Neuronal stem cell (in vitro differentiated cells): ENCODE measurements around the gene PDE8A.
"Not testable (repeated sequence)": the region's sequence is repeated elsewhere in the genome, so short reads cannot be mapped to it uniquely, and the experiment has no call there.

ENCODE experiments used
- DNase-seq: peaks from one replicate; pipeline ENCODE4 v3.0.0-alpha.2; 2013; ENCODE audit warnings: low spot score
- H2AFZ ChIP-seq: one replicate; pipeline ENCODE4 v1.6.1; 2013; ENCODE audit warnings: mild to moderate bottlenecking, low read length, inconsistent platforms
- H2AK5ac ChIP-seq: 2 replicates; pipeline ENCODE4 v1.6.1; 2013; ENCODE audit warnings: low read depth, mild to moderate bottlenecking, inconsistent platforms, low read length, moderate library complexity, mixed read lengths
- H2BK120ac ChIP-seq: 2 replicates; pipeline ENCODE4 v1.6.1; 2013; ENCODE audit warnings: low read depth, mild to moderate bottlenecking, inconsistent platforms, low read length, moderate library complexity, mixed read lengths
- H2BK12ac ChIP-seq: one replicate; pipeline ENCODE4 v1.6.1; 2013; ENCODE audit warnings: low read length, inconsistent platforms
- H2BK15ac ChIP-seq: 2 replicates; pipeline ENCODE4 v1.6.1; 2013; ENCODE audit warnings: mild to moderate bottlenecking, low read length, inconsistent platforms, mixed read lengths
- H2BK5ac ChIP-seq: one replicate; pipeline ENCODE4 v1.6.1; 2013; ENCODE audit warnings: inconsistent platforms, mild to moderate bottlenecking, low read length, moderate library complexity
- H3K14ac ChIP-seq: one replicate; pipeline ENCODE4 v1.6.1; 2013; ENCODE audit warnings: low read length, inconsistent platforms
- H3K18ac ChIP-seq: 2 replicates; pipeline ENCODE4 v1.6.1; 2013; ENCODE audit warnings: low read length, inconsistent platforms
- H3K23ac ChIP-seq: 2 replicates; pipeline ENCODE4 v1.6.1; 2013; ENCODE audit warnings: low read depth, mild to moderate bottlenecking, mixed read lengths, low read length, inconsistent platforms; ENCODE audit not compliant: poor library complexity
- H3K27ac ChIP-seq: replicated peaks from 3 replicates; pipeline ENCODE4 v1.5.1; 2013; ENCODE audit warnings: low read length, inconsistent platforms
- H3K27me3 ChIP-seq, 3 experiments: 2 replicates each; pipeline ENCODE4 v1.6.1; 2013; ENCODE audit warnings: low read length in 3 of 3, mild to moderate bottlenecking in 2 of 3, inconsistent platforms in 1 of 3, low read depth in 1 of 3, mixed read lengths in 1 of 3, moderate library complexity in 1 of 3; ENCODE audit not compliant: control insufficient read depth in 3 of 3, insufficient read depth in 3 of 3
- H3K36me3 ChIP-seq, 2 donors: replicated peaks in 1 of 2; 2 replicates each; pipeline ENCODE4 v1.6.1; 2013; ENCODE audit warnings: low read length in 2 of 2; ENCODE audit not compliant: control insufficient read depth in 2 of 2, insufficient read depth in 2 of 2
- H3K4ac ChIP-seq: 2 replicates; pipeline ENCODE4 v1.6.1; 2013; ENCODE audit warnings: inconsistent platforms, mild to moderate bottlenecking, low read length, moderate library complexity
- H3K4me1 ChIP-seq, 2 donors: 1 replicate in 1 of 2; 2 replicates in 1 of 2; pipeline ENCODE4 v1.6.1; 2013; ENCODE audit warnings: low read length in 2 of 2, low read depth in 1 of 2; ENCODE audit not compliant: control insufficient read depth in 2 of 2, insufficient read depth in 1 of 2
- H3K4me2 ChIP-seq: one replicate; pipeline ENCODE4 v1.6.1; 2013; ENCODE audit warnings: mild to moderate bottlenecking, low read length, inconsistent platforms; ENCODE audit not compliant: insufficient read depth, poor library complexity, severe bottlenecking
- H3K4me3 ChIP-seq, 2 donors: 2 replicates each; pipeline ENCODE4 v1.5.1; 2013; ENCODE audit warnings: low read length in 2 of 2, mild to moderate bottlenecking in 2 of 2, inconsistent platforms in 1 of 2, moderate library complexity in 1 of 2
- H3K79me1 ChIP-seq: one replicate; pipeline ENCODE4 v1.6.1; 2013; ENCODE audit warnings: low read depth, mild to moderate bottlenecking, inconsistent platforms, low read length, moderate library complexity
- H3K9ac ChIP-seq: one replicate; pipeline ENCODE4 v1.6.1; 2013; ENCODE audit warnings: mild to moderate bottlenecking, low read depth, low read length, inconsistent platforms; ENCODE audit not compliant: poor library complexity
- H3K9me3 ChIP-seq, 2 donors: replicated peaks in 1 of 2; 2 replicates each; pipeline versions ENCODE3 to v1.6.1; 2013; ENCODE audit warnings: low read length in 2 of 2, mild to moderate bottlenecking in 2 of 2, inconsistent platforms in 1 of 2, low read depth in 1 of 2, mixed read lengths in 1 of 2, moderate library complexity in 1 of 2; ENCODE audit not compliant: control insufficient read depth in 2 of 2, insufficient read depth in 1 of 2
- H4K8ac ChIP-seq: one replicate; pipeline ENCODE4 v1.6.1; 2013; ENCODE audit warnings: low read depth, mild to moderate bottlenecking, inconsistent platforms, low read length, moderate library complexity
- H4K91ac ChIP-seq: one replicate; pipeline ENCODE4 v1.6.1; 2013; ENCODE audit warnings: low read length, low read depth, mild to moderate bottlenecking, inconsistent platforms; ENCODE audit not compliant: poor library complexity
- WGBS, 2 donors: extraction: QIAGEN DNeasy Blood & Tissue Kit; methylation state at CpG; one replicate each; pipeline ENCODE4 v1.1.7; 2013; ENCODE audit warnings: missing lambda C conversion rate in 2 of 2, mixed read lengths in 1 of 2; ENCODE audit not compliant: insufficient read length in 2 of 2, insufficient replicate concordance in 1 of 2; ENCODE audit errors: extremely low coverage in 2 of 2; 5-methylcytosine and 5-hydroxymethylcytosine counted together

The PDE8A gene

GRCh38 chr15:85171736-85172135 lies 190.1 kb downstream of the PDE8A start:
- no peak overlapping the region for H3K4me3 ChIP-seq
- H3K14ac ChIP-seq: no peak overlapping the region
- DNase-seq: no peak
- H3K9me3 ChIP-seq: peaks cover 0 to 17% of the 10 kb centered on the region in 2 donors
- H2AFZ ChIP-seq: no peak overlapping the region
- H4K8ac ChIP-seq: no peak overlapping the region
- H2BK15ac ChIP-seq: no peak overlapping the region
- no peak overlapping the region for H2BK120ac ChIP-seq
- no peaks in the 10 kb centered on the region for H3K79me1 ChIP-seq
- H3K36me3 ChIP-seq: no peaks in the 10 kb centered on the region
- H2AK5ac ChIP-seq: no peak overlapping the region
- no peak overlapping the region for H3K4me2 ChIP-seq
- no peak overlapping the region for H2BK12ac ChIP-seq
- peaks cover 0 to 2% (median 0%) of the 10 kb centered on the region in 3 experiments for H3K27me3 ChIP-seq
- no peak overlapping the region for H3K27ac ChIP-seq
- H3K18ac ChIP-seq: no peak overlapping the region
- no peak overlapping the region for H3K23ac ChIP-seq
- H2BK5ac ChIP-seq: no peak overlapping the region
- no peaks in the 10 kb centered on the region for H3K4me1 ChIP-seq
- H3K9ac ChIP-seq: no peak overlapping the region
- WGBS, 2 donors: no CpG with 5 or more reads among the region's 4 CpGs
- H4K91ac ChIP-seq: no peak overlapping the region
- H3K4ac ChIP-seq: no peak overlapping the region

- peaks cover 0 to 17% of the 10 kb centered on the region in 2 donors for H3K9me3 ChIP-seq
- H3K36me3 ChIP-seq: no peaks in the 10 kb centered on the region
- no peak overlapping the region for H2BK15ac ChIP-seq
- no peak overlapping the region for H3K4ac ChIP-seq
- H3K27ac ChIP-seq: no peak overlapping the region
- H3K4me3 ChIP-seq: no peak overlapping the region
- no peak overlapping the region for H2AK5ac ChIP-seq
- H2BK120ac ChIP-seq: no peak overlapping the region
- no peak overlapping the region for H4K91ac ChIP-seq
- no peak overlapping the region for H2AFZ ChIP-seq
- H3K14ac ChIP-seq: no peak overlapping the region
- no peak overlapping the region for H2BK12ac ChIP-seq
- peaks cover 0 to 2% (median 0%) of the 10 kb centered on the region in 3 experiments for H3K27me3 ChIP-seq
- no peak overlapping the region for H2BK5ac ChIP-seq
- no peak overlapping the region for H3K18ac ChIP-seq
- no peak overlapping the region for H4K8ac ChIP-seq
- H3K79me1 ChIP-seq: no peaks in the 10 kb centered on the region
- no peaks in the 10 kb centered on the region for H3K4me1 ChIP-seq
- H3K23ac ChIP-seq: no peak overlapping the region
- no peak overlapping the region for H3K9ac ChIP-seq
- DNase-seq: no peak
- no CpG with 5 or more reads among the region's 6 CpGs for WGBS, 2 donors
- H3K4me2 ChIP-seq: no peak overlapping the region
Measured at GRCh38 chr15:85172846-85173490, 191.3 kb downstream of the PDE8A start.

DNA sequence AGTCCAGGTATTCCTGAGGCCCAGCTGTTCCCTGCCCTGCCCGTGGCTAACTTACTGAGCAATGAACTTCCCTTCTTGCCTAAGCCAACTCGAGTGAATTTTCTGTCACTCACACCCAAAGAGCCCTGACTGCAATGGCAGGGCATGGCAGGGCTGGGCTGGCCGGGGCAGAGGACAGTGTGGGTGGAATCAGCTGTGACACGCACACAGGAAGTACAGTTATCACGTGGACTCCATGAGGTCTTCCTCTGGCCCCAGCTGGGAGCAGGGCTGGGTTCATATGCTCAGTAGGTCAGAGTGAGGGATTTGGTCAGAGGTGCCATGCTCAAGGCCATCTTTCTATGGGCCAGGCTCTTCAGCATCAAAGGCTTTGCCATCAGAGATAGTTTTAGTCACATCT lies 192.0 kb downstream of the PDE8A start:
- H3K9me3 ChIP-seq: peaks cover 0 to 17% of the 10 kb centered on the region in 2 donors
- not testable (repeated sequence) for H3K4me2 ChIP-seq, H2AK5ac ChIP-seq, H2AFZ ChIP-seq, H3K4ac ChIP-seq, H3K14ac ChIP-seq, H3K27me3 ChIP-seq, H3K9ac ChIP-seq, H3K36me3 ChIP-seq, H3K79me1 ChIP-seq, H4K8ac ChIP-seq, H3K4me3 ChIP-seq, H4K91ac ChIP-seq, H3K27ac ChIP-seq, H2BK120ac ChIP-seq, H2BK5ac ChIP-seq, H2BK15ac ChIP-seq, H3K23ac ChIP-seq, DNase-seq, H2BK12ac ChIP-seq, H3K4me1 ChIP-seq, H3K18ac ChIP-seq
- WGBS, 2 donors: no CpG with 5 or more reads among the region's 5 CpGs

DNA sequence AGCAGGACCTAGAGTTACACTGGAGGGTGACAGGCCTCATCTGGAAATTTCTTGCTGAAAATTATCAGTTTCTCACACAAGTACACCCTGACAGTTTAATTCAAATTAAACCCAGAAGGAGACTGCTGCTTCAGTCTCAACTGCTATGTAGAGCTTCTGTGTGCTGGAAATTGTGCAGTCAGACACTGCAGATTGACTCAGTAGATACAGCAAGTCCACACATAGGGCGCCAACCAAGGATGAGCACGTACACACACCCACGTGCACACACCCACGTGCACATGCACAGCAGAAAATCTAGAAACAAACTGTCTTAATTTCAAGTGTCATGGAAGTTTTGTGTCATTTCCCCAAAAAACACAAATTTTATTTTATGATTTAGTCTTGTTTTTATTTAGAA lies 192.9 kb downstream of the PDE8A start:
- peaks cover 0 to 2% (median 0%) of the 10 kb centered on the region in 3 experiments for H3K27me3 ChIP-seq
- H2AK5ac ChIP-seq: no peak overlapping the region
- H2BK12ac ChIP-seq: no peak overlapping the region
- no peaks in the 10 kb centered on the region for H3K4me1 ChIP-seq
- WGBS, 2 donors: no CpG with 5 or more reads among the region's 4 CpGs
- H3K14ac ChIP-seq: no peak overlapping the region
- H4K8ac ChIP-seq: no peak overlapping the region
- no peaks in the 10 kb centered on the region for H3K36me3 ChIP-seq
- no peak overlapping the region for H2AFZ ChIP-seq
- no peak overlapping the region for H3K4ac ChIP-seq
- no peak overlapping the region for H3K4me3 ChIP-seq
- no peak for DNase-seq
- H4K91ac ChIP-seq: no peak overlapping the region
- no peak overlapping the region for H2BK120ac ChIP-seq
- H3K9me3 ChIP-seq: peaks cover 0 to 17% of the 10 kb centered on the region in 2 donors
- H2BK5ac ChIP-seq: no peak overlapping the region
- no peak overlapping the region for H3K9ac ChIP-seq
- no peak overlapping the region for H3K4me2 ChIP-seq
- no peak overlapping the region for H3K18ac ChIP-seq
- H2BK15ac ChIP-seq: no peak overlapping the region
- H3K23ac ChIP-seq: no peak overlapping the region
- H3K79me1 ChIP-seq: no peaks in the 10 kb centered on the region
- no peak overlapping the region for H3K27ac ChIP-seq
